Loucy (cell line): ENCODE results near the gene DAB2.

Experiments
- H2AFZ ChIP-seq: fragments of 200-600 bp; sonication (generic); 2 replicates; pipeline ENCODE4 v1.6.0; 2016; ENCODE audit warnings: antibody characterized with exemption, mild to moderate bottlenecking, low read length, moderate library complexity
- H3F3A ChIP-seq: fragments of 200-600 bp; 2 replicates; pipeline ENCODE4 v1.6.0; 2016; ENCODE audit warnings: antibody characterized with exemption, low read depth, mild to moderate bottlenecking
- H3K27me3 ChIP-seq: fragments of 200-600 bp; sonication (generic); 2 replicates; pipeline ENCODE4 v1.6.1; 2014; ENCODE audit warnings: low read length, mild to moderate bottlenecking; ENCODE audit not compliant: insufficient read depth, poor library complexity, severe bottlenecking
- H3K36me3 ChIP-seq: fragments of 200-600 bp; sonication (generic); 2 replicates; pipeline ENCODE4 v1.6.1; 2016; ENCODE audit warnings: low read length; ENCODE audit not compliant: insufficient read depth
- H3K4me1 ChIP-seq: fragments of 200-600 bp; sonication (generic); 2 replicates; pipeline ENCODE4 v1.5.1; 2014; ENCODE audit warnings: low read length, mild to moderate bottlenecking; ENCODE audit not compliant: insufficient read depth, poor library complexity, severe bottlenecking
- H3K4me2 ChIP-seq: fragments of 200-600 bp; sonication (generic); 2 replicates; pipeline ENCODE4 v1.6.0; 2014; ENCODE audit warnings: antibody characterized with exemption, low read length, low read depth, mild to moderate bottlenecking; ENCODE audit not compliant: poor library complexity, severe bottlenecking
- H3K4me3 ChIP-seq: fragments of 200-600 bp; sonication (generic); 2 replicates; pipeline ENCODE4 v1.5.1; 2014; ENCODE audit warnings: low read length, mild to moderate bottlenecking, mixed read lengths; ENCODE audit not compliant: poor library complexity, severe bottlenecking
- H3K79me2 ChIP-seq: fragments of 200-600 bp; sonication (generic); 2 replicates; pipeline ENCODE4 v1.6.1; 2014; ENCODE audit warnings: low read length; ENCODE audit not compliant: insufficient read depth
- H3K9ac ChIP-seq: fragments of 200-600 bp; sonication (generic); 2 replicates; pipeline ENCODE4 v1.6.0; 2014; ENCODE audit warnings: mild to moderate bottlenecking, low read depth, low read length, moderate library complexity; ENCODE audit not compliant: poor library complexity, severe bottlenecking
- H3K9me2 ChIP-seq: fragments of 200-600 bp; sonication (generic); replicated peaks from 2 replicates; pipeline ENCODE4 v1.6.1; 2016; ENCODE audit warnings: low read depth, low read length, mixed read lengths
- H3K9me3 ChIP-seq: fragments of 200-600 bp; sonication (generic); 2 replicates; pipeline ENCODE4 v1.6.1; 2014; ENCODE audit warnings: mild to moderate bottlenecking, antibody characterized with exemption, low read length, low read depth; ENCODE audit not compliant: insufficient read depth
- H4K20me1 ChIP-seq: fragments of 200-600 bp; sonication (generic); 2 replicates; pipeline ENCODE4 v1.6.0; 2014; ENCODE audit warnings: antibody characterized with exemption, low read length, mild to moderate bottlenecking; ENCODE audit not compliant: insufficient read depth, poor library complexity, severe bottlenecking
- EZH2phosphoT487 ChIP-seq: fragments of 200-600 bp; IDR thresholded peaks from 2 replicates; pipeline ENCODE4 v1.6.1; 2018; ENCODE audit warnings: antibody characterized with exemption, mild to moderate bottlenecking, moderate library complexity, borderline replicate concordance
- TF ChIP-seq, protein P1 (sequence below): fragments of 200-600 bp; sonication (generic); conservative IDR thresholded peaks from 2 replicates; pipeline ENCODE4 v1.5.1; 2014; ENCODE audit warnings: mild to moderate bottlenecking, antibody characterized with exemption, low read length

Gene DAB2

DNA sequence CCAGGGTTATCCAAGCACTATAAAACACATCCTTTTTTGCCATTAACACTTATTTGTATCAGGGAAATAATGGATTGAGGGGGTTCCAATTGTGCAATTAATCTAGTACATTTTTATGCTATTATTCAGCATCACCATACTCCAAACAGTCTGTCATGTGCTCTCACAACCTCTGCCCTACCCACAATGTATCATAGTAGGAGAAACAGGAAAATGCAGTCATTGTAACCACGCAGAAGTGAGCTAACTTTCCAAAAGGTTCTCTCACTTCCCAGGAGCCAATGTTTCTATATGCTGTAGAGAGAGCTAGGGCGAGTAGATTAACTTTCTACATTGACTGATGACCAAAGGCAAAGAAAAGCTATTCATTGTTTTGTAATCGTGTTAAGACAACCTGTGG is 29.8 kb downstream of the DAB2 start:
- Histone ChIP-seq H3K9me3 (no peaks in the 10 kb centered on the region), H3K36me3 (no peaks in the 10 kb centered on the region), H3K9me2 (no peaks in the 10 kb centered on the region), H3F3A (no peaks in the 10 kb centered on the region), H3K79me2 (no peaks in the 10 kb centered on the region), H3K4me3 (no peak overlapping the region), H3K4me1 (no peaks in the 10 kb centered on the region), H3K4me2 (no peak overlapping the region), H3K27me3 (no peaks in the 10 kb centered on the region), H2AFZ (no peak overlapping the region), H3K9ac (no peak overlapping the region), H4K20me1 (no peaks in the 10 kb centered on the region)
- TF ChIP-seq, protein P1, sequence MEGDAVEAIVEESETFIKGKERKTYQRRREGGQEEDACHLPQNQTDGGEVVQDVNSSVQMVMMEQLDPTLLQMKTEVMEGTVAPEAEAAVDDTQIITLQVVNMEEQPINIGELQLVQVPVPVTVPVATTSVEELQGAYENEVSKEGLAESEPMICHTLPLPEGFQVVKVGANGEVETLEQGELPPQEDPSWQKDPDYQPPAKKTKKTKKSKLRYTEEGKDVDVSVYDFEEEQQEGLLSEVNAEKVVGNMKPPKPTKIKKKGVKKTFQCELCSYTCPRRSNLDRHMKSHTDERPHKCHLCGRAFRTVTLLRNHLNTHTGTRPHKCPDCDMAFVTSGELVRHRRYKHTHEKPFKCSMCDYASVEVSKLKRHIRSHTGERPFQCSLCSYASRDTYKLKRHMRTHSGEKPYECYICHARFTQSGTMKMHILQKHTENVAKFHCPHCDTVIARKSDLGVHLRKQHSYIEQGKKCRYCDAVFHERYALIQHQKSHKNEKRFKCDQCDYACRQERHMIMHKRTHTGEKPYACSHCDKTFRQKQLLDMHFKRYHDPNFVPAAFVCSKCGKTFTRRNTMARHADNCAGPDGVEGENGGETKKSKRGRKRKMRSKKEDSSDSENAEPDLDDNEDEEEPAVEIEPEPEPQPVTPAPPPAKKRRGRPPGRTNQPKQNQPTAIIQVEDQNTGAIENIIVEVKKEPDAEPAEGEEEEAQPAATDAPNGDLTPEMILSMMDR: no peak
- TF ChIP-seq EZH2phosphoT487: no peak

DNA sequence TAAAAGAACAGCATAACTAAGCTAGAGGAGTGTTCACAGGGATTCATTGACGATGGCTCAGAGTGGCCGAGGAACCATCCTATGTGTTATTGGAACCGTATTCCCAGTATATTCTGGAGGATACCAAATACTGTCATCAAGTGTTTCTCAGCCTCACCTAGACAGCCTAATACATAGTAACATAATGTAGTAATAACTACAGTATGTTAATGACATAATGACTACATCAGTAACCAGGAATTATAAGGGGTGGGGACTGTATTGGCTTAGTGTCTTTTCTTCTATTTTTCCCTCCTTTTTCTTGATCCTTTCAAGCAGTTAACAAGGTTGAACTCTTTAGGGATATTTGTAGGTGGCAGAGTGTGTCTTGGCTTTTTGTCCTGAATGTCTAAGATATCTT is 33.8 kb downstream of the DAB2 start:
- TF ChIP-seq, protein P1: no peak
- TF ChIP-seq EZH2phosphoT487: no peak
- no peak overlapping the region for H3K4me3 ChIP-seq
- H4K20me1 ChIP-seq: no peaks in the 10 kb centered on the region
- H3K4me2 ChIP-seq: no peak overlapping the region
- no peak overlapping the region for H3K9ac ChIP-seq
- H2AFZ ChIP-seq: no peak overlapping the region
- H3K9me3 ChIP-seq: no peaks in the 10 kb centered on the region
- H3K79me2 ChIP-seq: no peaks in the 10 kb centered on the region
- no peaks in the 10 kb centered on the region for H3F3A ChIP-seq
- H3K4me1 ChIP-seq: no peaks in the 10 kb centered on the region
- H3K36me3 ChIP-seq: no peaks in the 10 kb centered on the region
- no peaks in the 10 kb centered on the region for H3K27me3 ChIP-seq
- no peaks in the 10 kb centered on the region for H3K9me2 ChIP-seq

DNA sequence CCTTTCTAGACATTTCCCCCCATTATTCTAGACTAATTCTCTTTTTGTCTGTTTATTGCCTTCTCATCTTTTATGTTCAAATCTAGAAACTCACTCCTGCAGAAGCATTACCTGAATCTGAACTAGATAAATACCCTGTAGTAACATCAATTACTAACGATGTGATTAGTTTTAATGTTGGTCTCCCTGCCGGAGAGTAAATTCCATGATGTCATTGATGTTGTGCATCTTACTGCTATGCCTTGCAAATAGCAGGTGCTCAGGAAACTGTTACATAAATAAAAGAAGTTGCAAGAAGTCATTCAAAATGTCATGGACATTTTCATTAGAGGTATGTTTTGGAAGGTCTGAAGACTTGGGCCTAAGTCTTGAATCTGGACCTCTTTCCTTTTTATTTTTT is 37.5 kb downstream of the DAB2 start:
- H3K9me3 ChIP-seq: no peaks in the 10 kb centered on the region
- no peaks in the 10 kb centered on the region for H3K27me3 ChIP-seq
- no peak overlapping the region for H3K9ac ChIP-seq
- no peaks in the 10 kb centered on the region for H3K4me1 ChIP-seq
- no peak overlapping the region for H2AFZ ChIP-seq
- no peak overlapping the region for H3K4me3 ChIP-seq
- no peaks in the 10 kb centered on the region for H3F3A ChIP-seq
- H3K36me3 ChIP-seq: no peaks in the 10 kb centered on the region
- H3K79me2 ChIP-seq: no peaks in the 10 kb centered on the region
- TF ChIP-seq, protein P1: no peak
- no peak for TF ChIP-seq EZH2phosphoT487
- H3K4me2 ChIP-seq: no peak overlapping the region
- H4K20me1 ChIP-seq: no peaks in the 10 kb centered on the region
- no peaks in the 10 kb centered on the region for H3K9me2 ChIP-seq
